Measurements from ENCODE around the gene NOD2.

Gene NOD2

GRCh38 chr16:50668368-50669008 is 24.9 kb upstream of the NOD2 start:
- in situ Hi-C loops (cut with MboI; ENCODE audit: low sequenced_read_pairs): loop anchor here (25.0 kb wide), 1 partner anchor 306 kb away; the partner anchor contains the start of gene BRD7

- in situ Hi-C loops (cut with MboI; ENCODE audit: low sequenced_read_pairs): loop anchor here (25.0 kb wide), 1 partner anchor 307 kb away; the partner anchor contains the start of gene BRD7
These were observed 23.7 kb upstream of the NOD2 start for GRCh38 chr16:50669741-50670140.

GRCh38 chr16:50670476-50670875 is 22.9 kb upstream of the NOD2 start:
- in situ Hi-C loops (cut with MboI; ENCODE audit: low sequenced_read_pairs): loop anchor here (25.0 kb wide), 1 partner anchor 308 kb away; the partner anchor contains the start of gene BRD7

- in situ Hi-C loops (cut with MboI; ENCODE audit: low sequenced_read_pairs): loop anchor here (25.0 kb wide), 1 partner anchor 309 kb away; the partner anchor contains the start of gene BRD7
These were observed 21.7 kb upstream of the NOD2 start for GRCh38 chr16:50671644-50672260.

- in situ Hi-C loops (cut with MboI; ENCODE audit: low sequenced_read_pairs): loop anchor here (25.0 kb wide), 1 partner anchor 311 kb away; the partner anchor contains the start of gene BRD7
These were observed 19.7 kb upstream of the NOD2 start for GRCh38 chr16:50673496-50674275.

GRCh38 chr16:50674831-50675230 is 18.6 kb upstream of the NOD2 start:
- in situ Hi-C loops (cut with MboI; ENCODE audit: low sequenced_read_pairs): loop anchor here (25.0 kb wide), 1 partner anchor 313 kb away; the partner anchor contains the start of gene BRD7

GRCh38 chr16:50675686-50676610 is 17.5 kb upstream of the NOD2 start:
- in situ Hi-C loops (cut with MboI; ENCODE audit: low sequenced_read_pairs): no loop called here

- in situ Hi-C loops (cut with MboI; ENCODE audit: low sequenced_read_pairs): no loop called here
These were observed 16.7 kb upstream of the NOD2 start for GRCh38 chr16:50676684-50677225.

GRCh38 chr16:50677351-50677750 is 16.1 kb upstream of the NOD2 start:
- in situ Hi-C loops (cut with MboI; ENCODE audit: low sequenced_read_pairs): no loop called here

GRCh38 chr16:50678531-50678930 is 14.9 kb upstream of the NOD2 start:
- in situ Hi-C loops (cut with MboI; ENCODE audit: low sequenced_read_pairs): no loop called here

- in situ Hi-C loops (cut with MboI; ENCODE audit: low sequenced_read_pairs): no loop called here
These were observed 14.1 kb upstream of the NOD2 start for GRCh38 chr16:50679266-50679665.

GRCh38 chr16:50679676-50680555 is 13.5 kb upstream of the NOD2 start:
- in situ Hi-C loops (cut with MboI; ENCODE audit: low sequenced_read_pairs): loop anchor here (10.0 kb wide), 1 partner anchor 65 kb away; the partner anchor contains the start of gene CYLD

- in situ Hi-C loops (cut with MboI; ENCODE audit: low sequenced_read_pairs): loop anchor here (10.0 kb wide), 1 partner anchor 64 kb away; the partner anchor contains the start of gene CYLD
These were observed 12.9 kb upstream of the NOD2 start for GRCh38 chr16:50680556-50680893.

GRCh38 chr16:50681021-50681885 is 12.2 kb upstream of the NOD2 start, which contains the start of gene SNX20:
SNX20 (minus strand) TSS chr16:50681312; CDS start chr16:50677526, 3,786 bp downstream.
- in situ Hi-C loops (cut with MboI; ENCODE audit: low sequenced_read_pairs): loop anchor here (10.0 kb wide), 1 partner anchor 64 kb away; the partner anchor contains the start of gene CYLD

- in situ Hi-C loops (cut with MboI; ENCODE audit: low sequenced_read_pairs): loop anchor here (10.0 kb wide), 1 partner anchor 61 kb away; the partner anchor contains the start of gene CYLD
These were observed 9.6 kb upstream of the NOD2 start for GRCh38 chr16:50683689-50684374.

- in situ Hi-C loops (cut with MboI; ENCODE audit: low sequenced_read_pairs): loop anchor here (10.0 kb wide), 1 partner anchor 60 kb away; the partner anchor contains the start of gene CYLD
These were observed 8.5 kb upstream of the NOD2 start for GRCh38 chr16:50684823-50685461.

Data from HL-60/S4 treated with retinoic acid at 250 ng/mL for 4 days and 3 days (cell line).